HUES64 (cell line): ENCODE results near the gene ARID3A.
"Not testable (repeated sequence)": the region's sequence is repeated elsewhere in the genome, so short reads cannot be mapped to it uniquely, and the experiment has no call there.

ENCODE experiments used
- H3K27ac ChIP-seq: 2 replicates; pipeline ENCODE4 v1.7.0; 2013; ENCODE audit warnings: low read depth, low read length, inconsistent platforms
- H3K27me3 ChIP-seq: 2 replicates; pipeline ENCODE4 v1.6.1; 2013; ENCODE audit warnings: mild to moderate bottlenecking, low read length; ENCODE audit not compliant: insufficient read depth
- H3K36me3 ChIP-seq: 2 replicates; pipeline ENCODE4 v1.6.1; 2013; ENCODE audit warnings: mild to moderate bottlenecking, low read length; ENCODE audit not compliant: insufficient read depth
- H3K4me1 ChIP-seq: 2 replicates; pipeline ENCODE4 v1.6.1; 2013; ENCODE audit warnings: mild to moderate bottlenecking, low read length, moderate library complexity; ENCODE audit not compliant: insufficient read depth
- H3K4me3 ChIP-seq: 2 replicates; pipeline ENCODE4 v1.5.1; 2013; ENCODE audit warnings: mild to moderate bottlenecking, low read length, moderate library complexity
- H3K9ac ChIP-seq: 2 replicates; pipeline ENCODE4 v1.6.1; 2013; ENCODE audit warnings: mild to moderate bottlenecking, low read depth, low read length
- H3K9me3 ChIP-seq: 2 replicates; pipeline ENCODE4 v1.6.1; 2013; ENCODE audit warnings: low read depth, low read length; ENCODE audit not compliant: insufficient read depth
- WGBS: fragments of 150-250, 120-280 bp; methylation state at CpG from one replicate; pipeline ENCODE4 v1.1.7; 2013; ENCODE audit warnings: missing lambda C conversion rate; 5-methylcytosine and 5-hydroxymethylcytosine counted together

ARID3A gene

GRCh38 chr19:953445-954271 is 27.8 kb downstream of the ARID3A start:
- Histone ChIP-seq H3K9ac (no peak overlapping the region), H3K4me3 (no peak overlapping the region), H3K9me3 (no peaks in the 10 kb centered on the region), H3K27me3 (no peaks in the 10 kb centered on the region), H3K27ac (peak overlapping the region; percentile 80), H3K36me3 (no peaks in the 10 kb centered on the region), H3K4me1 (peaks cover 21% of the 10 kb centered on the region; the same call in 1 of the 2 replicates)
- 51% methylated on average over 28 of the region's 33 CpGs for WGBS

DNA sequence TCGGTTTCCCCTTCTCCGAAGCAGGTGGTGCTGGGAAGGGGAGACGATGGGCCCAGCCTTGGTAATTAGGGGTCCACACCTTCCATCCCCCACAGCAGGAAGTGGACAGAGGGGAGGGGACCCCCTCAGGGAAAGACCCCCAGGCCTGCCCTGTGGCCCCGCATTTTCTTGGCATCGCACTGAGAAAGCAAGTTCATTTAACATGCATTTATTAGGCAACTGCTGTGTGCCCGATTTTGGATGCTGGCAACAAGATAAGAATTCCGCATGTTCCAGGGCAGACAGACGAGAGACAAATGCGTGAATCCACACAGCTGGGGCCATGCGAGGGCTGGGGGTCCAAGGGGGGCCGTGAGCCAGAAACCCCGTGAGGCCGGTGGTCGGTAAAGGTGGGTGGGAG is 28.4 kb downstream of the ARID3A start:
- peaks cover 21% of the 10 kb centered on the region; the same call in 1 of the 2 replicates for H3K4me1 ChIP-seq
- no peaks in the 10 kb centered on the region for H3K9me3 ChIP-seq
- peaks cover 4% of the 10 kb centered on the region; the same call in 1 of the 2 replicates for H3K36me3 ChIP-seq
- no peak overlapping the region for H3K9ac ChIP-seq
- WGBS, result 73% methylated on average over 12 of the region's 14 CpGs
- H3K27me3 ChIP-seq, result no peaks in the 10 kb centered on the region
- H3K4me3 ChIP-seq, result no peak overlapping the region
- H3K27ac ChIP-seq, result no peak overlapping the region; the same call in 1 of the 2 replicates

GRCh38 chr19:954672-955494 is 29.0 kb downstream of the ARID3A start:
- Histone ChIP-seq H3K36me3 (peaks cover 4% of the 10 kb centered on the region; the same call in 1 of the 2 replicates), H3K9me3 (no peaks in the 10 kb centered on the region), H3K27me3 (no peaks in the 10 kb centered on the region), H3K4me1 (peaks cover 21% of the 10 kb centered on the region; the same call in 1 of the 2 replicates), H3K4me3 (no peak overlapping the region), H3K27ac (no peak overlapping the region; the same call in 1 of the 2 replicates), H3K9ac (no peak overlapping the region)
- 80% methylated on average over 43 of the region's 43 CpGs for WGBS

DNA sequence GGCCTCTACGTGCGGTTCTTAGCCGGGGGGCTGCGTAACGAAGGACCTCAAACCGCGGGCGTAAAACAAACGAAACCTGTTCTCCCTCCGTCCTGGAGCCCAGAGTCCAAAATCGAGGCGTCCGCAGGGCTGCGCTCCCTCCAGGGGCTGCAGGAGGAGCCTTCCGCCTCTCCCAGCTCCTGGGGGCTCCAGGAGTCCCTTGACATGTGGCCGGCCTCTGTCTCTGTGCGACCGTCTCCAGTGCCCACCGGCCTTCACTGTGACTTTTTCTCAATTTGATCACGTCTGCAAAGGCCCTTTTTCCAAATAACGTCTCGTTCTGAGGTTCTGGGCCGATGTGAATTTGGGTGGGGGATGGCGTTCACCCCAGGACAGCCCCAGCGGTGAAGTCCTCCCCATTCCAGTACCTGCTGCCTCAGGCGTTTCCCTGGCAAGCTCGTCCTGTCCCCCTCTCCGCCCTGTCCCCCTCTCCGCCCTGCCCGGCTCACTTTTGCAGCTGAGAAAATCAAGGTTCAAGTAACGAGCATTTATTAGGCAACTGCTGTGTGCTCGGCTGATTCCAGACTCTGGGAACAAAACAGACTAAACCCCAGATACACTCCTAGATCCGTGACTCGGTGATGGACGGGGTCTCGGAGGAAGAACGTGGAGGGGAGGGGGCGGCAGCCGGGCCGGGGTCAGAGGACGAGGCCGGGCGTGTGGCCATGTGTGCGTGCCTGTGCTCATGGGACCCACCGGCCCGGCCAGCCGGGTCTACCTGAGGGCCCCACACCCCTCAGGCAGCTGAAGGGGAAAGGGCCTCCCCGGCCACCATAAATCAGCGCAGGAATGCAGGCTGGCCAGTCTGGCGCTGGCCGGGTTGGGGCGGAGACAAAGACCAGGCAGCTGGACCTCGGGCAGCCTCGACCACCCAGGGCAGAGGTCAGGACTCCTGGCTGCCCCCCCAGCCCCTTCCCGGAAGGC is 30.2 kb downstream of the ARID3A start:
- Histone ChIP-seq H3K36me3 (peaks cover 10% of the 10 kb centered on the region; the same call in 1 of the 2 replicates), H3K4me1 (peaks cover 21% of the 10 kb centered on the region; the same call in 1 of the 2 replicates), H3K4me3 (no peak overlapping the region), H3K9ac (peak overlapping the region; percentile 63), H3K27ac (peak overlapping the region; percentile 66), H3K27me3 (no peaks in the 10 kb centered on the region), H3K9me3 (no peaks in the 10 kb centered on the region)
- 79% methylated on average over 55 of the region's 55 CpGs for WGBS

DNA sequence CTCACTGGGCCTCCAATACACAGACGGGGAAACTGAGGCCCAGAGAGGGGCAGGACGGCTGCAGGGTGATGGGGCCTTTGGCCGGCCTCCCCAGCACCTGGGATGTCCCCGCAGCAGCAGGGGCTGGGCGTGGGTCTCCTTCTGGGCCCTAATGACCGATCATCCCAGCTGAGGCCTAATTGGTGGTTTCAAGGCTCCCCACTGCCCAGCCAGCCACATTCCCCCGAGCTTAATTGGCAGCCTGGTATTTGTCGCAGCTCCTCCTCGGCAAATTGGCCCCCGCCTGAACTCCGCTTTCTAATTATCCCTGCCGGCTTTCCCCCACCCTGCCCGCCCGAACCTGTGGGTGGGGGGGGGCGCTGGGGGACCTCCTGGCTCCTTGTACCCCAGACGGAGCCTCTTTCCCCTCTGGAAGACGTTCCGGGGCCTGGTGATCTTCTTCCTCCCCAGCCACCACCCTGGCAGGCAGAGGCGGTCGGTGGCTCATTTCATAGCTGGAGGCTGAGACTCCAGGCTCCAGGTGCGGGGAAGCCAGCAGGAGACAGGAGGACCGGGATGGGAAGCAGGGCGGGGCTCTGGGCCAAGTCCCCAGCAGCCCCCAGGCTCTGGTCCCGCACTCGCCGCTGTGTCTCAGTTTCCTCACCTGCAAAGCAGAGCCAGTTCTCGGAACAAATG is 31.1 kb downstream of the ARID3A start:
- Histone ChIP-seq H3K27ac (peak overlapping the region; percentile 66), H3K4me1 (peaks cover 21% of the 10 kb centered on the region; the same call in 1 of the 2 replicates), H3K4me3 (no peak overlapping the region), H3K9ac (peak overlapping the region; percentile 63), H3K9me3 (no peaks in the 10 kb centered on the region), H3K27me3 (no peaks in the 10 kb centered on the region), H3K36me3 (peaks cover 16% of the 10 kb centered on the region; the same call in 1 of the 2 replicates)
- WGBS, result 44% methylated on average over 27 of the region's 27 CpGs

DNA sequence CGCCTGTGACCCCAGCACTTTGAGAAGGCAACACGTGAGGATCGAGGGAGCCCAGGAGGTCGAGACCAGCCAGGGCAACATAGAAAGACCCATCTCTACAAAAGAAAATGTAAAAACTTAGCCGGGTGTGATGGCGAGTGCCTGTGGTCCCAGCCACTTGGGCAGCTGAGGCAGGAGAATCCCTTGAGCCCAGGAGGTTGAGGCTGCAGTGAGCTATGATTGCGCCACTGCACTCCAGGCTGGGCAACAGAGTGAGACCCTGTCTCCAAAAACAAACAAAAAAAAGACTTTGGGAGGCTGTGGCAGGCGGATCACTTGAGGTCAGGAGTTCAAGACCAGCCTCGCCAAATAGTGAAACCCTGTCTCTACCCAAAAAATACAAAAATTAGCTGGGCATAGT is 31.7 kb downstream of the ARID3A start:
- Histone ChIP-seq H3K27ac (peak overlapping the region; percentile 66), H3K36me3 (peaks cover 16% of the 10 kb centered on the region; the same call in 1 of the 2 replicates), H3K4me1 (peaks cover 17% of the 10 kb centered on the region; the same call in 1 of the 2 replicates)
- not testable (repeated sequence) for H3K9me3 ChIP-seq, H3K4me3 ChIP-seq, H3K9ac ChIP-seq, H3K27me3 ChIP-seq
- WGBS, result 91% methylated on average over 9 of the region's 9 CpGs

DNA sequence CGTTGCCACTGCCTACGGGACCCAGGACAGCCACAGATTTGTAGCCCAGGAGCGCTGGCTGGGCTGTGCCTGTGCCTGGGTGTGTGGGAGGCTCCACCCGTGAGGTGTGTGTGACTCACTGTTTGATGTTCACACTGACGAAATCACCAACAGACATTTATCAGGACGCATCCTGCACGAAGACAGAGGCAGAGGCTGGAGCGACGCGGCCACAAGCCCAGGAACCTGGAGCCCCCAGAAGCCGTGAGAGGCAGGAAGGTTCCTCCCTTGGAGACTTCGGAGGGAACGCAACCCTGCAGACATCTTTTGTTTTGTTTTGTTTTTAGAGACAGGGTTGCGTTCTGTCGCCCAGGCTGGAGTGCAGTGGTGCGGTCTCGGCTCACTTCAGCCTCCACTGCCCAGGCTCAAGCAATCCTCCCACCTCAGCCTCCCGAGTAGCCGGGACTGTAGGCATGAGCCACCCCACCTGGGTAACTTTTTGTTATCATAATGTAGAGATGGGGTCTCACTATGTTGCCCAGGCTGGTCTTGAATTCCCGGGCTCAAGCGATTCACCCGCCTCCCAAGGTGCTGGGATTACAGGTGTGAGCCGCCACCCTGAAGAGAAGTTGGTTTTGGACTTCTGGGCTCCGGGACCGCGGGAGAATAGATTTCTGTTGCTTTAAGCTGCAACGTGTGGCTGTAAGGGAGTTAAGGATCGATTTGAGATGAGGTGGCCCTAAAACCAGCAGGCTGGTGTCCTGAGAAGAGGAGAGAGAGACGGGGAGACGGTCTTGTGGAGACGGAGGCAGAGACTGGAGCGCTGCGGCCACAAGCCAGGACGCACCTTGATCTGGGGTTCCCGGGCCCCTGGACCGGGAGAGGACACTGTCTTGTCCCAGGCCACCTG is 33.4 kb downstream of the ARID3A start:
- Histone ChIP-seq H3K36me3 (peaks cover 22% of the 10 kb centered on the region; the same call in 1 of the 2 replicates), H3K9me3 (no peaks in the 10 kb centered on the region), H3K4me3 (no peak overlapping the region), H3K9ac (no peak overlapping the region), H3K4me1 (peaks cover 11% of the 10 kb centered on the region; the same call in 1 of the 2 replicates), H3K27me3 (no peaks in the 10 kb centered on the region), H3K27ac (peak overlapping the region; percentile 43)
- 94% methylated on average over 36 of the region's 36 CpGs for WGBS

DNA sequence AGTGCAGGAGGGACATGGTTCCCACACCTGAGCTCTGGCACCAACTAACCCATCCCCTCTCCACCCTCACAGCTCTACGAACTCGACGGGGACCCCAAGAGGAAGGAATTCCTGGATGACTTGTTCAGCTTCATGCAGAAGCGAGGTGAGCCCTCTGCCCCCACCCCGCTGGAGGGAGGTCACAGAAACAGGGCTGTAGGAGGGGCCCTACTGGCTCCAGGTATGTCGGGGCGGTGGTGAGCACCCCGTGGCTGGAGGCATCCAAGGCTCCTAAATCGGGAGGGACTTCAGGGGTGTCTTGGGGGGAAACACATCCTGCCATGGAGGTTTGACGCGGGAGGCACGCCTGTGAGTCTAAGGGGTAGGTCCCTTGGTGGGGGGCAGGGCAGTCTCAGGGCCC is 34.2 kb downstream of the ARID3A start:
- Histone ChIP-seq H3K27me3 (no peaks in the 10 kb centered on the region), H3K36me3 (peaks cover 30% of the 10 kb centered on the region), H3K27ac (peak overlapping the region; percentile 43), H3K4me1 (peaks cover 8% of the 10 kb centered on the region; the same call in 1 of the 2 replicates), H3K9ac (no peak overlapping the region), H3K4me3 (no peak overlapping the region), H3K9me3 (no peaks in the 10 kb centered on the region)
- 64% methylated on average over 12 of the region's 12 CpGs for WGBS

DNA sequence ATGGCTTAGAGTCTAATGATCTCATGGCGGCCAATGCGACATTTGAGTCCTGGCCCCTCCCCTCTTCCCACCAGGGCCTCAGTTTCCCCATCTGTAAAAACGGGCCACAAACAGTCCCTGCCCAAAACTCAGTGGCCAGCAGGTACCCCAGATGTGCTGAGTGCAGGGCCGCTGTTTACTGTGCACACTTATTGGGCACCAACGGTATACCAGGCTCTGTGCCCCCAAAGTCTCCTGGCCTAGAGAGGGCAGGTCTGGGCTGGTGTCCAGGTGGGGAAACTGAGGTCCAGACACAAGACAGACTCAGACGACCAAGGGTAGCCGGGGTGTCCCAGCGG is 34.7 kb downstream of the ARID3A start:
- peaks cover 8% of the 10 kb centered on the region; the same call in 1 of the 2 replicates for H3K4me1 ChIP-seq
- no peak overlapping the region for H3K27ac ChIP-seq
- no peaks in the 10 kb centered on the region for H3K9me3 ChIP-seq
- 89% methylated on average over 8 of the region's 8 CpGs for WGBS
- H3K27me3 ChIP-seq, result no peaks in the 10 kb centered on the region
- H3K4me3 ChIP-seq, result no peak overlapping the region
- H3K9ac ChIP-seq, result no peak overlapping the region
- H3K36me3 ChIP-seq, result peaks cover 36% of the 10 kb centered on the region
